Endothelial cell of umbilical vein (primary cell): ENCODE data around the gene UTP18. TPM values are rescaled to one million over a fixed set of nuclear protein-coding genes. Genes with fewer than 3 reads are reported as not detected.

ENCODE experiments used
- BruUV-seq: library from RNA; stranded (reverse); fragments of 400-500 nt; replicated peaks from 2 replicates; lab custom pipeline; 2021; lab: Mats Ljungman, UMichigan
- CTCF ChIA-PET: fragments of 300-600, 350-600 bp; sonication (Branson Sonifier 250); formaldehyde crosslinking; loops from one replicate; lab custom pipeline; 2021; ENCODE audit warnings: antibody characterized with exemption, inconsistent platforms; lab: Charles Lee
- POLR2A ChIA-PET: fragments of 300-600, 350-600 bp; sonication (Branson Sonifier 250); formaldehyde crosslinking; loops from one replicate; lab custom pipeline; 2021; ENCODE audit warnings: antibody characterized with exemption, inconsistent platforms; lab: Charles Lee
- DNase-seq: peaks from one replicate; pipeline ENCODE4 v3.0.0-alpha.2; 2011; ENCODE audit warnings: low read depth, low spot score
- FAIRE-seq: peaks from 2 replicates; lab custom pipeline; 2011; peaks lifted over from hg19 to GRCh38; lab: Jason Lieb, UNC
- H2AFZ ChIP-seq: 2 replicates; pipeline ENCODE4 v1.6.0; 2012; ENCODE audit warnings: low read depth, low read length, control low read depth, inconsistent platforms
- H3K27ac ChIP-seq: 2 replicates; pipeline ENCODE4 v1.5.1; 2011; ENCODE audit warnings: low read depth, mild to moderate bottlenecking, control low read depth, low read length, moderate library complexity; ENCODE audit not compliant: insufficient read depth
- H3K27me3 ChIP-seq, 2 experiments: 2 replicates each; pipeline versions ENCODE4 v1.6.0 to v1.6.1; 2011; ENCODE audit warnings: low read length in 2 of 2, mixed read lengths in 1 of 2; ENCODE audit not compliant: control insufficient read depth in 2 of 2, insufficient read depth in 2 of 2
- H3K36me3 ChIP-seq, 2 experiments: 2 replicates in 1 of 2; 3 replicates in 1 of 2; pipeline ENCODE4 v1.5.1; 2011; ENCODE audit warnings: low read length in 2 of 2, mild to moderate bottlenecking in 1 of 2, moderate library complexity in 1 of 2; ENCODE audit not compliant: control insufficient read depth in 2 of 2, insufficient read depth in 2 of 2; ENCODE audit errors: extremely low read depth in 1 of 2
- H3K4me1 ChIP-seq: 3 replicates; pipeline ENCODE4 v1.5.1; 2011; ENCODE audit warnings: mild to moderate bottlenecking, low read length; ENCODE audit not compliant: control insufficient read depth, insufficient read depth; ENCODE audit errors: extremely low read depth
- H3K4me2 ChIP-seq: 2 replicates; pipeline ENCODE4 v1.6.1; 2011; ENCODE audit warnings: low read length, control low read depth, mixed read lengths; ENCODE audit not compliant: insufficient read depth
- H3K4me3 ChIP-seq, 3 experiments: fragments of 200-600 bp in 1 of 3; sonication (generic), shearing (Covaris generic) in 1 of 3; replicated peaks in 1 of 3; 2 replicates each; pipeline ENCODE4 v1.5.1; 2011 to 2016; ENCODE audit warnings: control low read depth in 3 of 3, low read length in 3 of 3, mild to moderate bottlenecking in 2 of 3, inconsistent platforms in 1 of 3, low read depth in 1 of 3, moderate library complexity in 1 of 3; ENCODE audit not compliant: insufficient read depth in 1 of 3
- H3K79me2 ChIP-seq: 2 replicates; pipeline ENCODE4 v1.6.0; 2012; ENCODE audit warnings: low read length, inconsistent platforms; ENCODE audit not compliant: control insufficient read depth, insufficient read depth
- H3K9ac ChIP-seq: replicated peaks from 2 replicates; pipeline ENCODE3; 2011; ENCODE audit warnings: low read length, control low read depth; ENCODE audit not compliant: insufficient read depth; ENCODE audit errors: extremely low read depth
- H3K9me1 ChIP-seq: replicated peaks from 3 replicates; pipeline ENCODE4 v1.6.0; 2011; ENCODE audit warnings: mild to moderate bottlenecking, low read length; ENCODE audit not compliant: control insufficient read depth, insufficient read depth; ENCODE audit errors: extremely low read depth
- H3K9me3 ChIP-seq: replicated peaks from 2 replicates; pipeline ENCODE4 v1.5.1; 2012; ENCODE audit warnings: low read length, inconsistent platforms; ENCODE audit not compliant: control insufficient read depth, insufficient read depth
- H4K20me1 ChIP-seq: replicated peaks from 2 replicates; pipeline ENCODE3; 2011; ENCODE audit warnings: mild to moderate bottlenecking, low read length; ENCODE audit not compliant: control insufficient read depth, insufficient read depth; ENCODE audit errors: extremely low read depth
- CTCF ChIP-seq, 2 donors: IDR thresholded peaks; 1 replicate in 1 of 2; 2 replicates in 1 of 2; pipeline ENCODE4 v1.5.1; 2011; ENCODE audit warnings: low read length in 2 of 2, mild to moderate bottlenecking in 2 of 2, moderate library complexity in 2 of 2, control low read depth in 1 of 2, inconsistent platforms in 1 of 2, low read depth in 1 of 2; ENCODE audit not compliant: insufficient read depth in 1 of 2; ENCODE audit errors: extremely low read depth in 1 of 2
- EZH2 ChIP-seq: IDR thresholded peaks from 2 replicates; pipeline ENCODE4 v1.6.1; 2012; ENCODE audit warnings: borderline replicate concordance, low read depth, mild to moderate bottlenecking, moderate library complexity, low read length, inconsistent platforms; ENCODE audit not compliant: severe bottlenecking
- JUN ChIP-seq: IDR thresholded peaks from 2 replicates; pipeline ENCODE4 v1.6.1; 2011; ENCODE audit warnings: borderline replicate concordance, low read depth; ENCODE audit not compliant: insufficient read length, insufficient read depth
- MAX ChIP-seq: IDR thresholded peaks from 2 replicates; pipeline ENCODE4 v1.6.1; 2011; ENCODE audit not compliant: insufficient read depth, insufficient read length
- MYC ChIP-seq: IDR thresholded peaks from one replicate; pipeline ENCODE4 v1.6.1; 2011; ENCODE audit warnings: mild to moderate bottlenecking, low read depth, low read length
- POLR2A ChIP-seq: IDR thresholded peaks from 2 replicates; pipeline ENCODE4 v1.6.1; 2012; ENCODE audit warnings: low read depth, mild to moderate bottlenecking, control low read depth, low read length
- dilution Hi-C: fragments of 300-500 bp; cut with MboI; formaldehyde crosslinking; loops from one replicate; pipeline ENCODE4 v1.15.0; 2019; ENCODE audit warnings: low sequenced_read_pairs; ENCODE audit not compliant: extremely low pct_ligation_motif_present
- intact Hi-C: fragments of 100-400 bp; cut with micrococcal nuclease; formaldehyde crosslinking; loops from one replicate; pipeline ENCODE4 v1.10.0; 2022
- polyA plus RNA-seq, 4 experiments: library from polyadenylated mRNA; depleted of rRNA in 3 of 4; stranded (reverse) in 3 of 4; unstranded in 1 of 4; fragments of >200 nt; gene quantifications; 2 replicates each; pipeline versions ENCODE4 v1.2.1 to v1.2.3, GENCODE V29; 2011 to 2012; ENCODE audit warnings: missing spikeins in 1 of 4
- total RNA-seq: library from RNA; stranded (reverse); gene quantifications from 2 replicates; pipeline ENCODE4 v1.2.3, GENCODE V29; 2021

Gene UTP18
- total and polyA plus RNA-seq, 2 donors (not counting 3 experiments of a cell fraction or from before 2014, with no cell fraction given), result 9.1 to 29.3 TPM

- Histone ChIP-seq H3K27me3 (no peaks in the 10 kb centered on the region), H4K20me1 (no peaks in the 10 kb centered on the region), H3K79me2 (peaks cover 11% of the 10 kb centered on the region), H3K4me3 (no peak overlapping the region), H3K27ac (no peak overlapping the region), H3K4me1 (peaks cover 21% of the 10 kb centered on the region), H3K9me3 (no peaks in the 10 kb centered on the region), H3K9ac (no peak overlapping the region), H3K9me1 (no peaks in the 10 kb centered on the region), H2AFZ (no peak overlapping the region), H3K4me2 (no peak overlapping the region), H3K36me3 (no peaks in the 10 kb centered on the region)
- DNase-seq (no peak), FAIRE-seq (no peak)
- CTCF ChIA-PET, result interaction anchor here (1.2 kb wide), 1 partner anchor 11 kb away, joined by 3 read pairs; no protein-coding TSS in a partner anchor
- TF ChIP-seq POLR2A, result no peak
- TF ChIP-seq CTCF (IDR thresholded peaks at IDR 0.05; ENCODE audit: extremely low read depth in 1 of 2, insufficient read depth in 1 of 2, low read depth in 1 of 2, low read length in 2 of 2), result no peak
- TF ChIP-seq EZH2, result no peak
- POLR2A ChIA-PET, result no interaction called here
- BruUV-seq, result no TSS peak
- dilution Hi-C loops, result no loop called here
- intact Hi-C loops, result no loop called here
These were observed 20.1 kb upstream of the UTP18 start for GRCh38 chr17:51240275-51240674.

- no TSS peak for BruUV-seq
- H3K4me1 ChIP-seq, result peaks cover 11% of the 10 kb centered on the region
- H3K9me1 ChIP-seq, result no peaks in the 10 kb centered on the region
- ChIA-PET CTCF (no interaction called here), POLR2A (no interaction called here)
- H3K9me3 ChIP-seq, result no peaks in the 10 kb centered on the region
- dilution Hi-C loops, result no loop called here
- H3K27me3 ChIP-seq, result no peaks in the 10 kb centered on the region
- FAIRE-seq (no peak), DNase-seq (no peak)
- H3K9ac ChIP-seq, result no peak overlapping the region
- no peak overlapping the region for H2AFZ ChIP-seq
- no peak overlapping the region for H3K4me3 ChIP-seq
- no peaks in the 10 kb centered on the region for H3K36me3 ChIP-seq
- no peaks in the 10 kb centered on the region for H4K20me1 ChIP-seq
- H3K79me2 ChIP-seq, result peaks cover 2% of the 10 kb centered on the region
- intact Hi-C loops, result no loop called here
- no peak overlapping the region for H3K4me2 ChIP-seq
- H3K27ac ChIP-seq, result no peak overlapping the region
- TF ChIP-seq MYC (no peak), JUN (no peak), MAX (no peak)
These were observed 16.3 kb upstream of the UTP18 start for GRCh38 chr17:51244041-51244440.
